Right forelimb (tissue), 1 donor: ENCODE measurements around the gene UBE2L5.

Experiments
- DNase-seq: peaks from one replicate; pipeline ENCODE4 v3.0.0-alpha.2; 2018

UBE2L5 gene

DNA sequence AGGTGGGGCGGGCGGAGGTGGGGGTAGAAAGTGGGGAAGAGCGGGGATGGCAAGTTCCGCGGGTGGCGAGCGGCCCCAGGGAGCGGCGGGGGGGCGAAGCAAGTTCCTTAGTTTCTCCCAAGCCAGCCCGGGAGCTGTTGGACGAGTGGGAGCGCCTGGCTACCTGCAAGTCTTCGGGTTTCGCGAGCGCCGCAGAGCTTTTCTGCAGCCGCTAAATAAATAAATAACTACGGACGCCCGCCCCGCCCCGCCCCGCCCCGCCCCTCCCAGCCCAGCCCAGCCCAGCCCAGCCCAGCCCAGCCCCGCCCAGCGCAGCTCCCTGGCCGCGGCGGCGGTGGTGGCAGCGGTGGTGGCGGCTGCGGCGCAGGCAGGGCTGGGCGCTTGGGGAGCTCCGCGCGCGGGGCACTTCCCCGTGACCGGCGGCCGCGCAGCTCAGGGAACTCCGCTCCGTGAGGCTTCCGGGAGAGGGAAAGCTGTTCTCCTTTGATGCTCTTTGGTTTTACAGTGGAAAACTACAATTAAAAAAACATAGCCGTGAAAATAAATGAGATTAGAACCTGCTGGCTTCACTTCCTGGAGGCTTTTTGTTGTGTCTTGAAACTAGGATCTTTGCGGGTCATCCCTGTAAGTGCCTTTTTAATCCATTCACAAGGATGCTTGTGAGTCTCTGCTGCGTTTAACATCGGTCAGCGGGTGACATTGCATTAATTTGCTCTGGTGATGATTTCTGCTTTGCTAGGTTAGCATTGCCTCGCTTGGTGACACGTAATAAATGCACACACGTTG, at the start of gene UBE2L5:
Gene UBE2L5, plus strand, starts transcription at position 440 of the 786 bp plus-strand sequence. CDS start 5,498 bp downstream, outside the sequence.
- peak; percentile 89 for DNase-seq

- no peak for DNase-seq
These were observed 48.6 kb upstream of the UBE2L5 start for GRCh38 chr13:30373727-30374126.

DNA sequence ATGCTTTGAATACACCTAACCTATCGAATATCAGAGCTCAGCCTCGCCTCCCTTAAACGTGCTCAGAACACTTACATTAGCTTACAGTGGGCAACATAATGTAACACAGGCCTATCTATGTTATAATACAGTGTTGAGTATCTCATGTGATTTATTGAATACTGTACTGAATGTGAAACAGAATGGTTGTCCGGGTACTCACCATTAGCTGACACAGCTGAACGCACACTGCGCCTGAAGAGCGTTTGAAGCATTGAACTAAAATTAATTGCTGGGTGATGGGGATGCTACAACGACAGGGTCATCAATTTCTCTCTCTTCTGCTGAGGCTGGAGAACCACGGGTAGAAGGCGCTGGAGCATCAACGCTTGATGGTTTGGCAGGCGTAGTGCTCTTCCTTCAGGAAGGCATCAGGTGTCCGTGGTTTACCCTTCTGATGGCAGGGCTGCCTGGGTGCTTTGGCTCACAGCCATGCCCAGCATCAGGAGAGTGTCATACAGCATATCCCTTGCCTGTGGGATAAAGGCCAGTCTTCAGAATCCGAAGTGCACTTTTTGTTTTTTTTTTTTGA, 46.9 kb upstream of the UBE2L5 start:
- DNase-seq, result no peak

DNA sequence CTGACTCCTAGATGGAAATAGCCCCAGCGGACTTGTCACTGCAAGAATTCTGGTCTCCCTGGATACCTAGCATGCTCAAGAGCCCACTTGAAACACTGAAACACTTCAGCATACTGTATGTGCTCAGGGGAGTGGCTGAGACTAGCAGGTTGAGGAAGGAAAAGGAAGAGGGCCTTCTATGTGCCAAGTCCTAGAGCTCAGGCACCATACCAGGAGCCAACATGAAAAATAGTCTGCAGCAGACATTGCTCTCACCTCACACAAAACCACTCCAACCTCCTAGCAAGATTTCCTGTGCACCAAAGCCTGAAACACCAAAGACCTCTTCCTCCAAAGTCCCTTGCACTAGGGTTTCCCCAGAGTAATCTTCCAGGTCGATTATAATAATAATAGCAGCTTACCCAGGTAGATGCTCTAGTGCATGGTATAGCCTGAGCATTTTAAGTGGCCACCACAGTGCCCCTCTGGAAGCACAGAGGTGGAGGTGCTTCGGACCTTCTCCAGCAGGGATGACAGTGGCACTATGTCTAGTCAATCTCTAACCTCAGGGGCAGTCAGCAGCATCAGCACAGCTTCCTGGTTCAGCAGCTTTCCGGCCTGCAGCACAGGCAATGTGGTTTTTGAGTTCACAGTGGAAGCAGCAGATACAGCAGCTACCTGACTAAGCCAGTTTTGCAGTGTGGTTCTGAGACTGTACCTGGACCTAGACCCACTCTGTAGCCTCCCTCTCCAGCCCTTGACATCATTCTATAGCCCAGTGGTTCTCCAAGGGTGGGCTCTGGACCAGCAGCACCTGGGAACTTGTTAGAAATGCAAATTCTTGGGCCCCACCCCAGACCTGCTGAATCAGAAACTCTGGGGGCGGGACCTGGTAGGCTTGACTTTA, 45.6 kb upstream of the UBE2L5 start:
- no peak for DNase-seq

DNA sequence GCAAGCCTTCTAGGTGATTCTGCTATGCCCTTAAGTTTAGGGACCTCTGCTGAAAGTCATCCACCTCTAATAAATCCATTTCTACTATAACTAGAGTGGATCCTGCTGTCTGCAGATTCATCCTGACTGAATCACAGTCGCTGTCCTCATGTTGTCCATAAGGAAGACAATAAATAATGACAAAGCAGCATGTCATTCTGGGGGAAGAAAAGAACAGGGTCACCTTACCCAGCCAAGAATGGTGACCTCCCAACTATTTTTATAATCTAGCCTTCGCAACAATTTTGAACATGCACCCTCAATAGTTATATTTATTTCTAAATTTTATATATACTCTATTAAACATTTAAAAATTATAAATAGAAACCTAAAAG, 45.0 kb upstream of the UBE2L5 start:
- DNase-seq, result no peak

- no peak for DNase-seq
These were observed 44.1 kb upstream of the UBE2L5 start for GRCh38 chr13:30378191-30378590.

GRCh38 chr13:30381049-30381448, 41.2 kb upstream of the UBE2L5 start:
- no peak for DNase-seq

GRCh38 chr13:30382836-30383525, 39.3 kb upstream of the UBE2L5 start:
- DNase-seq, result no peak

- DNase-seq, result peak; percentile 53
These were observed 33.6 kb upstream of the UBE2L5 start for GRCh38 chr13:30388406-30389283.

DNA sequence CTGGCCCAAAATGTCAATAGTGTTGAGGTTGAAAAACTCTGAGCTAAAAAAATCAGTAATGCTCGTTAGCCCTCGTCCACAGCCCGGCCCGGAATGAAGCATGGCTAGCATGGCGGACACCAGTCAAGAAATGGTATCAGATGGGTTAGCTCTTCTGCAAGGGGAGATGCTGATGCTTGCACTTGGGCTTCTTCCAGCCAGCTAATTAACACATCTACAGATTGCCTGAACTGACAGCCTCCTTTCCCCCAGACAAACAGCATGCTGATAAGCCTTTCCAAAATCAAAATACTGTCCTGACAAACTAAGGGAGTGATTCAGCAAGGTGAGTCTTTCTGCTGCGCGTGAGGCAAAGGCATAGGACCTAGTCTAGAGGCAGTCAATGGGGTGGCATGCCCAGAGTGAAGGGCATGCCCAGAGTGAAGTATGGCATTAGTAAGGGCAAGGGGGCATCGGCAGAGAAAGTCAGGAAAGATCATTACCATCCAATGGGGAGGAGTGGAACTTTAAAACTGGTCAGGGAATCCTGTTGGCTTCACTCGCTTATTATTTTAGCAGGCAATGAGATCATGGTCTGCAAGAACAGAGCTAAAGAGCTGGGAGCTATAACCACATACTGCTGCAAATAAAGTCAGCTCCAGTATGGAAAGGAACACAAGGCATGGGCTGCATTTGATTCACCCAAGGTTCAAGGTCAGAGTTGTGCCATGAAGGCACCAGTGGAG, 30.2 kb upstream of the UBE2L5 start:
- DNase-seq, result no peak

DNA sequence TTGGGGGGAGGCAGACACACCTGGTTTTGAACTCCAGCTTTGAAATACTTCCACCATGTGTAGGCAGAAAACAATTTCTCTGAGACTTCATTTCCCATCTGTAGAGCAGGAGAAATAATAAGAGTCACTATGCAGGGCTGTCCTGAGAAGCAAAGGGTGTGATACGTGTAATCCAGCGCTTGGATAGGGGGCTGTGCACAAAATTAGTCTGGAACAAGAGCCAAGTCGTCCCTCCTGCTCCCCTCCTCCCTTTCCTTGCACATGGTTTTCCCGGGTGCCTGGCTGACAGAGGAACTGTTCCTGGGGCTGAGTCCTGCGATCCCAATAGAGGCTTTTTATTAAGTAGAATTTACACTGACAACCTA, 29.6 kb upstream of the UBE2L5 start:
- peak; percentile 50 for DNase-seq

- DNase-seq, result no peak
These were observed 27.5 kb upstream of the UBE2L5 start for GRCh38 chr13:30394751-30395191.

- DNase-seq, result peak; percentile 85
These were observed 26.8 kb upstream of the UBE2L5 start for GRCh38 chr13:30395192-30396158.

DNA sequence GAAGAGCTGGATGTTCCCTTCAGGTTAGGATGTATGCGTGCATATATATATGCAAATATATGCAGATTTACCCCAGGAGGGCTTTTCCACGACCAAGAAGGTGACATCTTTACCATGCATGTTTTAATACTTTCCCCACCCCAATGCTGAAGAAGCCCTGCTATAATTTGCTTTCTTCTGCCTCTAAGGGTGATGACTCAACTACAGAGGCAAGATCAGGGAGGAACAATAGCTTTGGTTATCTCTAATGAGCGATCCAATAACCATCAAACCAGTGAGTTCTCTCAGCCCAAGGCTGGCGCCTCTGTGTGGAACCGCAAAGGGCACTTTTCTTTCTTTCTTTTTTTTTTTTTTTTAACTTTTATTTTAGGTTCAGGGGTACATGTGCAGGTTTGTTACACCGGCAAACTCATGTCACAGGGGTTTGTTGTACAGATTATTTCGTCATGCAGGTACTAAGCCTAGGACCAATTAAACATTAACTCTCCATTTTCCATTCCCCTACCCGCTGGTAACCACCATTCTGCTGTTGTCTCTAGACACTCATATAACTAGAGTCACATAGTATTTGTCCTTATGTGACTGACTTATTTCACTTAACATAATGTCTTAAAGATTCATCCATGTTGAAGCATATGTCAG, 25.7 kb upstream of the UBE2L5 start:
- DNase-seq, result no peak

DNA sequence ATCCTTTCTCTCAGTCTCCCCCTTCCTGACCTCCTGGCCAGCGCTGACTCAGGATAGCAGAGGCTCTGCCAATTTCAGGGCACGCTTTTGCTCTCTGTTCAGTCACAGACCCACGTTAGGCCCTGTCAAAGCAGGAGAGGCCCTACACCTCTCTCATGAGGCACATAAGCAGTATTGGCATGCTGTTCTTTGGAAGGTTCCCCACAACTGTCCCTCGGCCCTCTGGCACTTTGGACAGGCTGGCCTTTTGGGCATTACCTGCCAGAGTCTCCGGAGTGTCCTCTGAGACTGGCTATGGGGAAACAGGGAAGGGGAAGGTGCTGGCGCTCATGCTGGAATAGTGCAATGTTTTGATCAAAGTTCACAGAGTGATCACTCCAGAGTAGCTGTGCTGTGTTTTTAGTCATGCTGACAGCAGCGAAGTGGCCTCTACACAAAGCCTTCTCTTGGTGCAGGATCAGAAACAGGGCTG, 23.7 kb upstream of the UBE2L5 start:
- DNase-seq, result no peak

DNA sequence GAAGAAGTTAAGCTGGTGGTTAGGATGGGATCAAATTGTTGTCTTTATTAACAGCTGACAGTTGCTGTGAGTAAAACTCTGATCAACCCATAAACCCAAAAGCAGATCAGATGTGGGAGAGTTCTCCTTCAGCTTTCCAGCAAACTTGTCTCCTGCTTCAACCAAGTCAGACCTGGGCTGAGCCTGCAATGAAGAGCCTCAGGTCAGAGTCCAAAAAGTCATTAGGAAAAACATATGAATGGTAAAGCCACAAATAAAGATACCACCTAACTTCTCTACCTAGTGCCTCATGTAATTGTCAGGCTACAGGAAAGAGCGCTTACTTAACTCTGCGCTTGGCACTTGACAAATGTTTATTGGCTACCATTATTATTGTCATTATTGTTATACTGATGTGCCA, 21.9 kb upstream of the UBE2L5 start:
- no peak for DNase-seq

DNA sequence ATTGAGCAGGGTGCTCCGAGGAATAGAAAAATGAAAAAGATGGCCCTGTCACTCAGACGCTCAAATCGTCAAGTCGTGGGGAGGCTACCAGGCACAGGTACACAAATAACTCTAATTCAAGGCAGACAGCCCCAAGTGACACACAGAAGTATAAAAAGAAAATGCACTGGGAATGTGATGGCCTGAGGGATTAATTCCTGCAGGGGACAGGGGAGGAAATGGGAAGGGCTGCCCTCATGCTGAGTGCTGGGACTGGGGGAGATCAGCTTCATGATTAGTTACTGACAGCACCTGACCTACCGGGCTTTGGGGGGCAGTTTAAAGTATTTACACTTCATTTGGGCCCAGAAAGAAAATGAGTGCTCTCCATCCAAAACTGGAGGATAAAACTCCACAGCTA, 20.9 kb upstream of the UBE2L5 start:
- no peak for DNase-seq

DNA sequence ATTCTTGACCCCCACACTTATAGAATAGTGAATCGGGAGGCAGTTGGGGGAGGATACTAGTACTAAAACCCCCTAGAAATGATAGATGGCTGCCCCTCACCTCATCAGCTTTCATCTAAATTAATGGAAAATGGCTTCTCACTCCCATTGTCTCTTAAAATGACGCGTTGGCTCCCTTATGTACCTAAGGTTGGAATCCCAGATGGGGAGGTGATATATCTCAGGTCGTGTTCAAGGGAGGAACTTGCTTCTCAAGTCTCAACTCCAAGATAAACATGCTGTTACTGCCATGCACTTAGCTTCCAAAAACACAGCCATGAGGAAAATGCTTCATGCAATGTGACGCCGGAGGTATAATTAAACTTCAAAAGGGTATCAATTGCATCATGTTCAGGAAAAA, 18.8 kb upstream of the UBE2L5 start:
- DNase-seq, result no peak

DNA sequence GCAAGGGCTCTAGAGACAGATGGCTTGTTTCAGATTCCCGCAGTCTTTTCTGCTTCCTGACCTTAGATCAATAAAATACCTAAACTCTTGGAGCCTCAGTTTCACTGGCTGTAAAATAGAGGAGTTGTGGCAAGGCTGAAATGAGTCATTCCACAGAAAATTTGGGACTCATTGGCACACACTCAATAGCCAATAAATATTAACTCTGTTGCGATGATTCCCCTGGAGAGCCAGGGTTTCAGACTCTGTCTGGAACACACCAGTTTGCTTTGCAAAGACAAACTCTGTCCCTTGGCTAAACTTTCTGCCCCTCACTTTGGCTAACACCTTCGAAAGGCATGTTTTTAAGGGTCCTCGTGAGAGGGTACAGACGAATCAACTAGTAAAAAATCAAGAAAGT, 18.1 kb upstream of the UBE2L5 start:
- no peak for DNase-seq
